Heart right ventricle (tissue), 12 donors: Measurements from ENCODE around the gene KCNN1. TPM values are rescaled to one million over a fixed set of nuclear protein-coding genes. Genes with fewer than 3 reads are reported as not detected.

ENCODE experiments used
- polyA plus RNA-seq, 2 donors: library from polyadenylated mRNA; stranded (reverse); fragments of 200-250 nt; gene quantifications; one replicate each; pipeline ENCODE4 v1.2.3, GENCODE V29; 2013
- total RNA-seq, 10 donors: library from RNA; stranded (reverse); fragmentation: NEBNext Ultra II Directional in 3 of 10; extraction: Animal tissue kit (Norgen Biotek cat#: 25700) in 3 of 10; gene quantifications; one replicate each; pipeline versions ENCODE4 v1.2.1 to v1.2.4, GENCODE V29; 2021 to 2023
- donor health status: ischemic (EF 13 %, LVEDD 7.1; RV severe dilation, severe dysfunction).
- donor health status: healthy with polysubstance abuse.
- donor health status: DM: no; HTN: yes; CAD: no.
- donor health status: DM: no; HTN: no; CAD: no.
- donor health status: ischemic (EF 25% LVEDD 6.9; RV normal size, moderate dysfunction).
- donor health status: ischemic (EF 25% LVEDD 5.7; RV mildly dilated, moderate dysfunction).
- donor health status: healthy.
- donor health status: nonischemic (EF 11% LVEDD 7.7; RV severe dilation, severe dysfunction).
- donor health status: DM: yes; HTN: yes; CAD: no.
- donor health status: PGD.
- donor health status: ischemic (EF 29% LVEDD 5.4; RV normal size, mild dysfunction).
- donor health status: nonischemic (EF 23%, LVEDD 6.1; RV moderate dilation, normal function).

The KCNN1 gene
- total and polyA plus RNA-seq, 12 donors: 0.72 TPM; not detected in 11

Other genes starting within 250 kb of the KCNN1 start
- gene MAP1S, start 247.6 kb upstream of the KCNN1 start, total RNA-seq: 10 to 100 TPM; 20.7 to 48.7 (median 27.1) TPM
- gene MAP1S, start 247.6 kb upstream of the KCNN1 start, polyA plus RNA-seq: 10 to 100 TPM; 20.4 to 25.7 TPM
- gene FCHO1, start 215.6 kb upstream of the KCNN1 start, total RNA-seq: 1 to 10 TPM in 4 of 10 donors, under 1 TPM in 6; 0.21 to 2.6 (median 0.83) TPM
- under 1 TPM; 0.44 to 0.61 TPM for gene FCHO1, start 215.6 kb upstream of the KCNN1 start, polyA plus RNA-seq
- gene B3GNT3, start 172.0 kb upstream of the KCNN1 start, total RNA-seq: not detected
- not detected for gene B3GNT3, start 172.0 kb upstream of the KCNN1 start, polyA plus RNA-seq
- gene INSL3, start 145.6 kb upstream of the KCNN1 start, total RNA-seq: not detected
- under 1 TPM in 1 of 2 donors, not detected in 1; 0.04 TPM for gene INSL3, start 145.6 kb upstream of the KCNN1 start, polyA plus RNA-seq
- 10 to 100 TPM in 1 of 10 donors, 1 to 10 TPM in 7, under 1 TPM in 2; 0.59 to 16.9 (median 1.6) TPM for gene JAK3, start 119.1 kb upstream of the KCNN1 start, total RNA-seq
- 1 to 10 TPM in 1 of 2 donors, under 1 TPM in 1; 0.88 to 3.7 TPM for gene JAK3, start 119.1 kb upstream of the KCNN1 start, polyA plus RNA-seq
- gene RPL18A, start 107.2 kb upstream of the KCNN1 start, total RNA-seq: 1,000 to 10,000 TPM in 1 of 10 donors, 100 to 1,000 TPM in 9; 623 to 1,142 (median 682) TPM
- gene RPL18A, start 107.2 kb upstream of the KCNN1 start, polyA plus RNA-seq: 1,000 to 10,000 TPM in 1 of 2 donors, 100 to 1,000 TPM in 1; 685 to 2,570 TPM
- gene SLC5A5, start 95.2 kb upstream of the KCNN1 start, total RNA-seq: under 1 TPM in 1 of 10 donors, not detected in 9; 0.16 TPM
- not detected for gene SLC5A5, start 95.2 kb upstream of the KCNN1 start, polyA plus RNA-seq
- gene CCDC124, start 34.1 kb upstream of the KCNN1 start, total RNA-seq: 10 to 100 TPM; 52.0 to 94.2 (median 61.6) TPM
- 100 to 1,000 TPM; 135 to 240 TPM for gene CCDC124, start 34.1 kb upstream of the KCNN1 start, polyA plus RNA-seq
- gene ARRDC2, start 41.1 kb downstream of the KCNN1 start, total RNA-seq: 10 to 100 TPM in 5 of 10 donors, 1 to 10 TPM in 5; 4.8 to 22.4 (median 10.0) TPM
- gene ARRDC2, start 41.1 kb downstream of the KCNN1 start, polyA plus RNA-seq: 10 to 100 TPM; 19.3 to 45.5 TPM
- 1 to 10 TPM in 2 of 10 donors, under 1 TPM in 8; 0.24 to 5.4 (median 0.45) TPM for gene IL12RB1, start 119.8 kb downstream of the KCNN1 start, total RNA-seq
- under 1 TPM; 0.36 to 0.51 TPM for gene IL12RB1, start 119.8 kb downstream of the KCNN1 start, polyA plus RNA-seq
- 1 to 10 TPM; 2.8 to 6.4 (median 4.6) TPM for gene MAST3, start 130.7 kb downstream of the KCNN1 start, total RNA-seq
- 1 to 10 TPM; 1.5 to 2.6 TPM for gene MAST3, start 130.7 kb downstream of the KCNN1 start, polyA plus RNA-seq
- gene PIK3R2, start 186.1 kb downstream of the KCNN1 start, total RNA-seq: 10 to 100 TPM; 15.7 to 29.1 (median 22.3) TPM
- gene PIK3R2, start 186.1 kb downstream of the KCNN1 start, polyA plus RNA-seq: 1 to 10 TPM; 2.3 to 6.7 TPM
- gene IFI30, start 206.7 kb downstream of the KCNN1 start, total RNA-seq: 100 to 1,000 TPM in 1 of 10 donors, 10 to 100 TPM in 7, 1 to 10 TPM in 2; 6.5 to 241 (median 11.9) TPM
- 10 to 100 TPM in 1 of 2 donors, 1 to 10 TPM in 1; 9.7 to 31.2 TPM for gene IFI30, start 206.7 kb downstream of the KCNN1 start, polyA plus RNA-seq
- 10 to 100 TPM; 10.6 to 16.5 (median 14.5) TPM for gene MPV17L2, start 226.1 kb downstream of the KCNN1 start, total RNA-seq
- 10 to 100 TPM; 23.0 to 61.9 TPM for gene MPV17L2, start 226.1 kb downstream of the KCNN1 start, polyA plus RNA-seq
- gene RAB3A, start 236.9 kb downstream of the KCNN1 start, total RNA-seq: 10 to 100 TPM; 24.1 to 36.3 (median 31.4) TPM
- 10 to 100 TPM in 1 of 2 donors, 1 to 10 TPM in 1; 7.8 to 16.7 TPM for gene RAB3A, start 236.9 kb downstream of the KCNN1 start, polyA plus RNA-seq